Measurements from ENCODE around the gene C1orf52. TPM values are rescaled to one million over a fixed set of nuclear protein-coding genes. Genes with fewer than 3 reads are reported as not detected.

C1orf52 gene
- total RNA-seq, 1 experiment from 2014 or later = 51.6 TPM

- Histone ChIP-seq H3K27ac (ENCODE audit: low read length) (no peak overlapping the region), H3K4me3 (ENCODE audit: low read depth in 2 of 2, low read length in 2 of 2) (no peak overlapping the region), H3K27me3 (ENCODE audit: control insufficient read depth, insufficient read depth, low read length) (no peaks in the 10 kb centered on the region), H3K9me3 (ENCODE audit: control insufficient read depth, insufficient read depth, low read depth, low read length) (no peaks in the 10 kb centered on the region), H3K4me1 (ENCODE audit: control insufficient read depth, insufficient read depth, low read length) (peaks cover 13% of the 10 kb centered on the region), H3K36me3 (ENCODE audit: control insufficient read depth, insufficient read depth, low read length) (no peaks in the 10 kb centered on the region)
- POLR2A ChIA-PET = no interaction called here
- CTCF ChIA-PET = interaction anchor here (1.3 kb wide), 1 partner anchor 9 kb away, joined by 3 read pairs; no protein-coding TSS in a partner anchor
- in situ Hi-C loops (cut with HindIII; ENCODE audit: low pct_unique_long_range_greater_than_20kb, low sequenced_read_pairs) = no loop called here
- intact Hi-C loops (cut with micrococcal nuclease; ENCODE audit: unreplicated experiment) = no loop called here
- no peak for TF ChIP-seq POLR2AphosphoS5 (IDR thresholded peaks at IDR 0.05; ENCODE audit: low read depth, low read length)
- no peak for TF ChIP-seq SIN3A (IDR thresholded peaks at IDR 0.05; ENCODE audit: borderline replicate concordance, insufficient read depth, low read depth, low read length)
- TF ChIP-seq CTCF (IDR thresholded peaks at IDR 0.05) = no peak
- TF ChIP-seq REST (IDR thresholded peaks at IDR 0.05; ENCODE audit: insufficient read depth in 1 of 2, low read depth in 2 of 2, low read length in 1 of 2) = no peak
- TF ChIP-seq TCF7L2 (IDR thresholded peaks at IDR 0.05; ENCODE audit: low read depth, low read length) = no peak
- no peak for DNase-seq (ENCODE audit: low read depth, low spot score)
- no peak for ATAC-seq
- BruUV-seq (replicated peaks) = no TSS peak
Observed at GRCh38 chr1:85245891-85246290, 13.6 kb downstream of the C1orf52 start.

GRCh38 chr1:85245456-85245855 lies 14.0 kb downstream of the C1orf52 start:
- H3K4me1 ChIP-seq (ENCODE audit: control insufficient read depth, insufficient read depth, low read length) = peaks cover 13% of the 10 kb centered on the region
- no peak overlapping the region for H3K4me3 ChIP-seq (ENCODE audit: low read depth in 2 of 2, low read length in 2 of 2)
- no peak for DNase-seq (ENCODE audit: low read depth, low spot score)
- no peaks in the 10 kb centered on the region for H3K36me3 ChIP-seq (ENCODE audit: control insufficient read depth, insufficient read depth, low read length)
- H3K9me3 ChIP-seq (ENCODE audit: control insufficient read depth, insufficient read depth, low read depth, low read length) = no peaks in the 10 kb centered on the region
- no peaks in the 10 kb centered on the region for H3K27me3 ChIP-seq (ENCODE audit: control insufficient read depth, insufficient read depth, low read length)
- intact Hi-C loops (cut with micrococcal nuclease; ENCODE audit: unreplicated experiment) (no loop called here), in situ Hi-C loops (cut with HindIII; ENCODE audit: low pct_unique_long_range_greater_than_20kb, low sequenced_read_pairs) (no loop called here)
- TF ChIP-seq REST (IDR thresholded peaks at IDR 0.05; ENCODE audit: insufficient read depth in 1 of 2, low read depth in 2 of 2, low read length in 1 of 2) = no peak
- no peak for TF ChIP-seq TCF7L2 (IDR thresholded peaks at IDR 0.05; ENCODE audit: low read depth, low read length)
- no peak for TF ChIP-seq SIN3A (IDR thresholded peaks at IDR 0.05; ENCODE audit: borderline replicate concordance, insufficient read depth, low read depth, low read length)
- TF ChIP-seq CTCF (IDR thresholded peaks at IDR 0.05) = no peak
- no peak for TF ChIP-seq POLR2AphosphoS5 (IDR thresholded peaks at IDR 0.05; ENCODE audit: low read depth, low read length)
- H3K27ac ChIP-seq (ENCODE audit: low read length) = no peak overlapping the region
- ChIA-PET CTCF (interaction anchor here (1.3 kb wide), 1 partner anchor 9 kb away, joined by 3 read pairs; no protein-coding TSS in a partner anchor), POLR2A (no interaction called here)
- BruUV-seq (replicated peaks) = no TSS peak
- no peak for ATAC-seq
